Activated CD8-positive, alpha-beta T cell treated with anti-CD3 and anti-CD28 coated beads for 36 hours (primary cell): ENCODE data around the gene TBX21. TPM values are rescaled to one million over a fixed set of nuclear protein-coding genes. Genes with fewer than 3 reads are reported as not detected.

Experiments
- ATAC-seq: fragments of 200-7000 bp; cut with Tn5 transposase; one replicate; pipeline ENCODE4 v1.10.0; 2021; ENCODE audit warnings: mild to moderate bottlenecking, moderate library complexity
- CTCF ChIA-PET: fragments of 350-600 bp; sonication (Branson Sonifier 250); formaldehyde crosslinking; loops from one replicate; lab custom pipeline; 2021; ENCODE audit warnings: antibody characterized with exemption; lab: Charles Lee
- POLR2A ChIA-PET: fragments of 350-600 bp; sonication (Branson Sonifier 250); formaldehyde crosslinking; loops from one replicate; lab custom pipeline; 2021; ENCODE audit warnings: antibody characterized with exemption; lab: Charles Lee
- DNase-seq: peaks from one replicate; pipeline ENCODE4 v3.0.0-alpha.2; 2020
- H3K27ac Mint-ChIP-seq: one replicate; pipeline ENCODE4 v1.8.0; 2021; ENCODE audit warnings: mild to moderate bottlenecking, mixed read lengths
- H3K27me3 Mint-ChIP-seq: one replicate; pipeline ENCODE4 v1.8.0; 2021; ENCODE audit warnings: mixed read lengths
- H3K36me3 Mint-ChIP-seq: one replicate; pipeline ENCODE4 v1.8.0; 2021; ENCODE audit warnings: low read depth, mixed read lengths
- H3K4me1 Mint-ChIP-seq: one replicate; pipeline ENCODE4 v1.8.0; 2021; ENCODE audit warnings: low read depth, mixed read lengths
- H3K4me3 Mint-ChIP-seq: one replicate; pipeline ENCODE4 v1.8.0; 2021; ENCODE audit warnings: mild to moderate bottlenecking, moderate library complexity, mixed read lengths
- H3K9me3 Mint-ChIP-seq: one replicate; pipeline ENCODE4 v1.8.0; 2021; ENCODE audit warnings: mixed read lengths
- intact Hi-C: fragments of 100-400 bp; cut with micrococcal nuclease; formaldehyde crosslinking; loops from one replicate; pipeline ENCODE4 v1.10.0; 2022
- total RNA-seq, 2 experiments: library from RNA; stranded (reverse); gene quantifications; one replicate each; pipeline ENCODE4 v1.2.3, GENCODE V29; 2021
- TF ChIP-seq, protein P1 (sequence below): fragments of 200-600 bp; IDR thresholded peaks from one replicate; pipeline ENCODE4 v1.8.0; 2022; ENCODE audit warnings: antibody characterized with exemption, mild to moderate bottlenecking

TBX21 gene, protein sequence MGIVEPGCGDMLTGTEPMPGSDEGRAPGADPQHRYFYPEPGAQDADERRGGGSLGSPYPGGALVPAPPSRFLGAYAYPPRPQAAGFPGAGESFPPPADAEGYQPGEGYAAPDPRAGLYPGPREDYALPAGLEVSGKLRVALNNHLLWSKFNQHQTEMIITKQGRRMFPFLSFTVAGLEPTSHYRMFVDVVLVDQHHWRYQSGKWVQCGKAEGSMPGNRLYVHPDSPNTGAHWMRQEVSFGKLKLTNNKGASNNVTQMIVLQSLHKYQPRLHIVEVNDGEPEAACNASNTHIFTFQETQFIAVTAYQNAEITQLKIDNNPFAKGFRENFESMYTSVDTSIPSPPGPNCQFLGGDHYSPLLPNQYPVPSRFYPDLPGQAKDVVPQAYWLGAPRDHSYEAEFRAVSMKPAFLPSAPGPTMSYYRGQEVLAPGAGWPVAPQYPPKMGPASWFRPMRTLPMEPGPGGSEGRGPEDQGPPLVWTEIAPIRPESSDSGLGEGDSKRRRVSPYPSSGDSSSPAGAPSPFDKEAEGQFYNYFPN
- 10 to 100 TPM; 53.0 to 56.9 TPM for total RNA-seq

DNA sequence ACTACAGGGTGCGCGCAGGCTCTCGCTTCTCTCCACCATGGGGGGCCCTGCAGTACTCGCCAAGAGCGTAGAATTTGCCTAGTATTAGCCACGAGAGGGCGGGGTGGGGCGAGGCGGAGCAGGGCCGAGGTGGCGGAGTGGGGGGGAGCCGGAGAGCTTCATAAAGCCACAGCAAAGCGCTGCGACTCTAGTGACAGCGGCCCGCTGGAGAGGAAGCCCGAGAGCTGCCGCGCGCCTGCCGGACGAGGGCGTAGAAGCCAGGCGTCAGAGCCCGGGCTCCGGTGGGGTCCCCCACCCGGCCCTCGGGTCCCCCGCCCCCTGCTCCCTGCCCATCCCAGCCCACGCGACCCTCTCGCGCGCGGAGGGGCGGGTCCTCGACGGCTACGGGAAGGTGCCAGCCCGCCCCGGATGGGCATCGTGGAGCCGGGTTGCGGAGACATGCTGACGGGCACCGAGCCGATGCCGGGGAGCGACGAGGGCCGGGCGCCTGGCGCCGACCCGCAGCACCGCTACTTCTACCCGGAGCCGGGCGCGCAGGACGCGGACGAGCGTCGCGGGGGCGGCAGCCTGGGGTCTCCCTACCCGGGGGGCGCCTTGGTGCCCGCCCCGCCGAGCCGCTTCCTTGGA lies at the start of gene TBX21:
Gene TBX21, plus strand, starts transcription at position 190 of the 627 bp plus-strand sequence. Its CDS starts 219 bp downstream, at position 409.
- Mint-ChIP-seq H3K27ac (peak within 1 kb of the TSS; percentile 97), H3K4me1 (peaks cover 57% of the 10 kb centered on the region), H3K36me3 (peaks cover 38% of the 10 kb centered on the region), H3K9me3 (no peaks in the 10 kb centered on the region), H3K4me3 (peak within 1 kb of the TSS; percentile 91), H3K27me3 (no peaks in the 10 kb centered on the region)
- TF ChIP-seq, protein P1, sequence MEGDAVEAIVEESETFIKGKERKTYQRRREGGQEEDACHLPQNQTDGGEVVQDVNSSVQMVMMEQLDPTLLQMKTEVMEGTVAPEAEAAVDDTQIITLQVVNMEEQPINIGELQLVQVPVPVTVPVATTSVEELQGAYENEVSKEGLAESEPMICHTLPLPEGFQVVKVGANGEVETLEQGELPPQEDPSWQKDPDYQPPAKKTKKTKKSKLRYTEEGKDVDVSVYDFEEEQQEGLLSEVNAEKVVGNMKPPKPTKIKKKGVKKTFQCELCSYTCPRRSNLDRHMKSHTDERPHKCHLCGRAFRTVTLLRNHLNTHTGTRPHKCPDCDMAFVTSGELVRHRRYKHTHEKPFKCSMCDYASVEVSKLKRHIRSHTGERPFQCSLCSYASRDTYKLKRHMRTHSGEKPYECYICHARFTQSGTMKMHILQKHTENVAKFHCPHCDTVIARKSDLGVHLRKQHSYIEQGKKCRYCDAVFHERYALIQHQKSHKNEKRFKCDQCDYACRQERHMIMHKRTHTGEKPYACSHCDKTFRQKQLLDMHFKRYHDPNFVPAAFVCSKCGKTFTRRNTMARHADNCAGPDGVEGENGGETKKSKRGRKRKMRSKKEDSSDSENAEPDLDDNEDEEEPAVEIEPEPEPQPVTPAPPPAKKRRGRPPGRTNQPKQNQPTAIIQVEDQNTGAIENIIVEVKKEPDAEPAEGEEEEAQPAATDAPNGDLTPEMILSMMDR: peak; percentile 32
- intact Hi-C loops: loop anchor here (2.0 to 5.0 kb wide), 2 partner anchors 14 to 36 kb away; no protein-coding TSS in a partner anchor
- POLR2A ChIA-PET: interaction anchor here (0.7 to 27.1 kb wide), 13 partner anchors 9 to 83 kb away, joined by 3 to 493 read pairs (median 6); partner anchors contain the start of genes KPNB1 and TBKBP1
- ATAC-seq (peak; percentile 88), DNase-seq (peak; percentile 97)
- CTCF ChIA-PET: interaction anchor here (0.7 to 18.4 kb wide), 15 partner anchors 8 to 108 kb away, joined by 3 to 424 read pairs (median 4); partner anchors contain the start of genes SCRN2 and TBKBP1

DNA sequence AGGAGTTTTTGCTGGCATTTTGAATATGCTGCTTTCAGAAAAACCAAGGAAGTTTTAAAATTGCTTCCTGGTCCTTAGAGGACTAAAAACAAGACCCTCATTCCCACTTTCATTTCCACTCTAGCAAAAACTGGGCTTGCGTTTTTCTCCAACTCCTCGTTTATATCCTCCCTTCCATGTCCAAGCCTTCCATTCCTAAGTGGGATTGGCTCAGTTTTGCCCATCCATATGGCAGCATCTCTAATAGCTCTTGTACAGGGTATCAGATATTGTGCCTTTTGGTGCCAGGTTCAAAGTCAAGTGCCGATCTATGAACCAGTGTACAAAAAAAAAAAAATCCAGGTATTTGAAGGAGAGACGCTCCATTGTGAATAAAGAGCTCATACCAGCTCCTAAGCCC lies 49.0 kb upstream of the TBX21 start:
- Mint-ChIP-seq H3K36me3 (peaks cover 67% of the 10 kb centered on the region), H3K27me3 (no peaks in the 10 kb centered on the region), H3K4me1 (peaks cover 18% of the 10 kb centered on the region), H3K4me3 (no peak overlapping the region), H3K27ac (no peak overlapping the region), H3K9me3 (no peaks in the 10 kb centered on the region)
- intact Hi-C loops: no loop called here
- ChIA-PET POLR2A (interaction anchor here (0.6 to 1.5 kb wide), 9 partner anchors 11 to 135 kb away, joined by 3 to 6 read pairs (median 3); no protein-coding TSS in a partner anchor), CTCF (interaction anchor here (0.7 to 1.7 kb wide), 4 partner anchors 9 to 58 kb away, joined by 3 to 7 read pairs (median 3); no protein-coding TSS in a partner anchor)
- TF ChIP-seq, protein P1: no peak
- ATAC-seq: no peak
- DNase-seq: no peak

DNA sequence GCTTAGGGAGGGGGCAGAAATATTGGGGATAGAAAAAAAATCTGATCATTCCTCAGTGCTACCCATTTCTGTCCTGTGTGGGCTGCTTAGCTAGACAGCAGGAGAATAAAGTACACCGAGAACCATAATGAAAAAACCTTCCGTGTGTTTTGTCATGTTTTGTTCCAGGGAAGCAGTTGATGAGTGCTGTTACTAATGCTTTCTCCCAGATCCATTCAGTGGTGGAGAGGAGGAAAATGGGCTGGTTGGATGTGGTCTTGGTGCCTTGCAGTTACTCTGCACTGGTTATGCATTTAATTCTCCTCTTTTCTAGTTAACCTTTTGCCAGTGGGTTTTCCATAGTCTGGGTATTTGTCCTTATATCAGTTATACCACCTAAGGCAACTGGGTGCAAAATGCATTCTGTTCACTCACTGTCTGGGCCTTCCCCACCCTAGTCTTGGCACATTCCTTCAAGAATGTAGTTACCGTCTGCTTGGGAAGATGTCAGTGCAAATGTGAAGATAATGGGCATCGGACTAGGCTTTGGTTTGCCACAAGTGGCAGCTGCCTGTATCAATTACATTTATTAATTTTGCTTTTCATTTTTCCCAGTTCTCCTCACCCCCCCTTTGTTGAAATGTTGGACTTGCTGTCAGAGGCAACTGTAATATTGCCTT lies 48.4 kb upstream of the TBX21 start:
- intact Hi-C loops: no loop called here
- Mint-ChIP-seq H3K27ac (peak overlapping the region; percentile 15), H3K4me3 (no peak overlapping the region), H3K36me3 (peaks cover 63% of the 10 kb centered on the region), H3K9me3 (no peaks in the 10 kb centered on the region), H3K27me3 (no peaks in the 10 kb centered on the region), H3K4me1 (peaks cover 18% of the 10 kb centered on the region)
- DNase-seq (no peak), ATAC-seq (peak; percentile 11)
- ChIA-PET CTCF (interaction anchor here (1.2 to 1.7 kb wide), 3 partner anchors 14 to 57 kb away, joined by 3 to 7 read pairs (median 3); no protein-coding TSS in a partner anchor), POLR2A (interaction anchor here (0.6 to 1.5 kb wide), 11 partner anchors 8 to 135 kb away, joined by 3 to 6 read pairs (median 3); no protein-coding TSS in a partner anchor)
- TF ChIP-seq, protein P1: no peak

DNA sequence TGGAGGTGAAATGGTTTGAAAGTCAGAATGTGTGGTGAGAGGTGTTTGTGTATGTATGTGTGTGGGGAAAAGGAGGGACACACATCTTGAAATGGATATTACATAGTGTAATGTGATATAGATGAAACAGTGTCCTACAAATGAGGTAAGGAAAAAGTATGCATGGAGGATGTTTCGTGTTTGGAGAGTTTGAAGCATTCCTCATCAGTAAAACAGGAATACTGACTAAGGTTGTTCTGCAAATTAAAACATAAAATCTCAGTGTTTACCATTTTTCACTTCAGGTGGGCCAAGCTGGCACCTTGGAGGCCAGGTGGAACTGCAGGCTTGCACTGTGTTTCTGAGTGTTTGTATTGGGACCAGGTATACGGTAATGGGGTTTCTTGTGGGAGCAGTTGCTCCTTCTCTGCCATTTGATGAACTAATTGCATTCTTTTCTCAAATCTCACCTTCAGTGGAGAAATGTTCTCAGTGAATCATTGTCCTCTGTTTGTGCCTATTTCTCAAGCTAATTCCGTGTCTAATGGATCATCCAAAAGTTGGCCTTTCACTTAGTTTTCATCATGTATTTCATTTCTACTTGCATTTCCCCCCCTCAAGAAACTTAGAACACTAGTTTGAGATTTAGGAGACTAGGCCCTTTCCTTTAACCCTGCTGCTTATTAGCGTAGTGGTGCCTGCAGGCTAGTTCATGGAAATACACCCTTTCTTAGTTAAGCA lies 47.3 kb upstream of the TBX21 start:
- intact Hi-C loops: no loop called here
- peaks cover 53% of the 10 kb centered on the region for H3K36me3 Mint-ChIP-seq
- peaks cover 23% of the 10 kb centered on the region for H3K4me1 Mint-ChIP-seq
- H3K9me3 Mint-ChIP-seq: no peaks in the 10 kb centered on the region
- ATAC-seq: no peak
- ChIA-PET CTCF (interaction anchor here (1.7 to 3.0 kb wide), 2 partner anchors 11 to 21 kb away, joined by 7 read pairs; no protein-coding TSS in a partner anchor), POLR2A (interaction anchor here (1.0 to 1.5 kb wide), 3 partner anchors 12 to 49 kb away, joined by 3 to 4 read pairs (median 3); no protein-coding TSS in a partner anchor)
- H3K4me3 Mint-ChIP-seq: no peak overlapping the region
- peak overlapping the region; percentile 53 for H3K27ac Mint-ChIP-seq
- H3K27me3 Mint-ChIP-seq: no peaks in the 10 kb centered on the region
- DNase-seq: no peak
- TF ChIP-seq, protein P1: no peak
